Measurements from ENCODE around the gene ZMYM4.

The ZMYM4 gene

DNA sequence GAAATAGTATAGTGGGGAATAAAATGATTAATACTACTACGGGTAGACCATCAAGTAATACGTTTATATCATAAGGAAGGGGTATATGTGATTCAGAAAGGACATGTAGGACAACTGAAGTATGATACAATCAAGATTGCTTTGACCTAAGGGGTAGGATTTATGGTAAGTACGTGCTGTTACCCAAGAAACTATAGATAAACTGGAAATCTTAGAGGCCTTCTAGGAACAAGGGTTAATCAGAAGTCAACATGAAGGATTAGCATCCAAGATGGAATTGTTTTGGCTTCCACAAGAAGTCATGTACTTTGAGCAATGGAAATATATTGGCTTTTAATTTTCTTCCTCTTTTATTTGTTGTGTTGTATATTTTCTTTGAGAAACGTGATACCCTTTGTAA lies 13.2 kb upstream of the ZMYM4 start:
- H3K27ac Mint-ChIP-seq, result no peak overlapping the region
- TF ChIP-seq, protein P1, sequence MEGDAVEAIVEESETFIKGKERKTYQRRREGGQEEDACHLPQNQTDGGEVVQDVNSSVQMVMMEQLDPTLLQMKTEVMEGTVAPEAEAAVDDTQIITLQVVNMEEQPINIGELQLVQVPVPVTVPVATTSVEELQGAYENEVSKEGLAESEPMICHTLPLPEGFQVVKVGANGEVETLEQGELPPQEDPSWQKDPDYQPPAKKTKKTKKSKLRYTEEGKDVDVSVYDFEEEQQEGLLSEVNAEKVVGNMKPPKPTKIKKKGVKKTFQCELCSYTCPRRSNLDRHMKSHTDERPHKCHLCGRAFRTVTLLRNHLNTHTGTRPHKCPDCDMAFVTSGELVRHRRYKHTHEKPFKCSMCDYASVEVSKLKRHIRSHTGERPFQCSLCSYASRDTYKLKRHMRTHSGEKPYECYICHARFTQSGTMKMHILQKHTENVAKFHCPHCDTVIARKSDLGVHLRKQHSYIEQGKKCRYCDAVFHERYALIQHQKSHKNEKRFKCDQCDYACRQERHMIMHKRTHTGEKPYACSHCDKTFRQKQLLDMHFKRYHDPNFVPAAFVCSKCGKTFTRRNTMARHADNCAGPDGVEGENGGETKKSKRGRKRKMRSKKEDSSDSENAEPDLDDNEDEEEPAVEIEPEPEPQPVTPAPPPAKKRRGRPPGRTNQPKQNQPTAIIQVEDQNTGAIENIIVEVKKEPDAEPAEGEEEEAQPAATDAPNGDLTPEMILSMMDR (IDR thresholded peaks at IDR 0.05), result no peak
- H3K9me3 Mint-ChIP-seq, result peaks cover 1% of the 10 kb centered on the region

GRCh38 chr1:35259561-35259960 lies 8.9 kb upstream of the ZMYM4 start:
- Mint-ChIP-seq H3K9me3 (no peaks in the 10 kb centered on the region), H3K4me3 (no peak overlapping the region), H3K36me3 (ENCODE audit: low read depth) (no peaks in the 10 kb centered on the region), H3K4me1 (peaks cover 1% of the 10 kb centered on the region), H3K27me3 (ENCODE audit: low read depth, poor library complexity) (peaks cover 21% of the 10 kb centered on the region), H3K27ac (no peak overlapping the region)
- no peak for DNase-seq
- TF ChIP-seq, protein P1 (IDR thresholded peaks at IDR 0.05), result no peak

More for the DNA sequence above, 13.2 kb upstream of the ZMYM4 start:
- Mint-ChIP-seq H3K4me1 (no peaks in the 10 kb centered on the region), H3K27me3 (ENCODE audit: low read depth, poor library complexity) (peaks cover 17% of the 10 kb centered on the region), H3K4me3 (no peak overlapping the region), H3K36me3 (ENCODE audit: low read depth) (no peaks in the 10 kb centered on the region)
- no peak for DNase-seq

- Mint-ChIP-seq H3K27ac (no peak overlapping the region), H3K9me3 (no peaks in the 10 kb centered on the region), H3K4me1 (peaks cover 13% of the 10 kb centered on the region), H3K36me3 (ENCODE audit: low read depth) (no peaks in the 10 kb centered on the region), H3K4me3 (no peak overlapping the region), H3K27me3 (ENCODE audit: low read depth, poor library complexity) (peaks cover 20% of the 10 kb centered on the region)
- no peak for DNase-seq
- TF ChIP-seq, protein P1 (IDR thresholded peaks at IDR 0.05), result no peak
Measured at GRCh38 chr1:35261412-35262120, 6.9 kb upstream of the ZMYM4 start.

GRCh38 chr1:35264035-35264434 lies 4.5 kb upstream of the ZMYM4 start:
- Mint-ChIP-seq H3K4me3 (no peak overlapping the region), H3K27ac (no peak overlapping the region), H3K36me3 (ENCODE audit: low read depth) (peaks cover 5% of the 10 kb centered on the region), H3K4me1 (peaks cover 19% of the 10 kb centered on the region), H3K27me3 (ENCODE audit: low read depth, poor library complexity) (peaks cover 20% of the 10 kb centered on the region), H3K9me3 (peaks cover 7% of the 10 kb centered on the region)
- TF ChIP-seq, protein P1 (IDR thresholded peaks at IDR 0.05), result no peak
- DNase-seq, result no peak

DNA sequence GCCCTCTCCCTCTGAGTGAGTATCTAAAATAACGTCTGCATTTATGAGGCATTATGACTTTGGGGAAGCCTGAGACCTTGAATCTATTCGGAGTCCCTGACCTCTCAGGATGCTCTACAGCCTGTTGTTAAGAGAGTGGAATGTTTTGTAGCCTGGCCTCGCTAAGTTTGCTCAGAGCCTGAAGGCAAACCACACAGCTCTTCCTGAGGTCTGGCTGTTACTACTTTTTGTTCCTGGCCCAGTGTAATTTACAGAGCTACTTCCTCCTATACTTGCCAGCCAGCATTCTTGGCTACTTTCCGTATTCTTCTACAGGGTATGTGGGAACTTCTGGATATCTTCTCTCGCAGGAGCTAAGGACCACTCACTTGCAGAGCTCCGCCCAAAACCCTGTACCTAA lies 3.6 kb upstream of the ZMYM4 start:
- H3K27ac Mint-ChIP-seq, result no peak overlapping the region
- TF ChIP-seq, protein P1 (IDR thresholded peaks at IDR 0.05), result no peak
- peaks cover 20% of the 10 kb centered on the region for H3K27me3 Mint-ChIP-seq (ENCODE audit: low read depth, poor library complexity)
- peaks cover 24% of the 10 kb centered on the region for H3K4me1 Mint-ChIP-seq
- H3K9me3 Mint-ChIP-seq, result peaks cover 7% of the 10 kb centered on the region
- DNase-seq, result no peak
- peaks cover 8% of the 10 kb centered on the region for H3K36me3 Mint-ChIP-seq (ENCODE audit: low read depth)
- no peak overlapping the region for H3K4me3 Mint-ChIP-seq

- Mint-ChIP-seq H3K4me3 (no peak overlapping the region), H3K9me3 (peaks cover 13% of the 10 kb centered on the region), H3K27ac (no peak overlapping the region), H3K27me3 (ENCODE audit: low read depth, poor library complexity) (peaks cover 20% of the 10 kb centered on the region), H3K4me1 (peaks cover 36% of the 10 kb centered on the region), H3K36me3 (ENCODE audit: low read depth) (peaks cover 23% of the 10 kb centered on the region)
- DNase-seq, result no peak
- TF ChIP-seq, protein P1 (IDR thresholded peaks at IDR 0.05), result no peak
Measured at GRCh38 chr1:35266306-35266705, 2.2 kb upstream of the ZMYM4 start.
